Adrenal gland (tissue), 5 donors: ENCODE data around the gene LYSMD2.

ENCODE experiments used
- CTCF ChIP-seq, 6 experiments: fragments of 450-650 bp in 4 of 6; fragments of 200-600 bp in 2 of 6; sonication (generic) in 1 of 6; IDR thresholded peaks; 1 replicate in 5 of 6; 2 replicates in 1 of 6; pipeline versions ENCODE4 v1.5.1 to v1.8.0; 2016 to 2021; ENCODE audit warnings: antibody characterized with exemption in 6 of 6, mild to moderate bottlenecking in 2 of 6, moderate library complexity in 1 of 6
- POLR2A ChIP-seq, 2 donors: fragments of 450-650 bp; IDR thresholded peaks; one replicate each; pipeline ENCODE4 v1.6.1; 2017; ENCODE audit warnings: antibody characterized with exemption in 2 of 2, mild to moderate bottlenecking in 2 of 2, moderate library complexity in 1 of 2
- donor health status: DM: no; HTN: no; CAD: no.

- TF ChIP-seq CTCF (IDR thresholded peaks at IDR 0.05) (no peak), POLR2A (IDR thresholded peaks at IDR 0.05) (no peak)
Measured at GRCh38 chr15:51780636-51781035, 43.2 kb upstream of the LYSMD2 start.
